Ascending aorta (tissue), 2 donors: Measurements from ENCODE around the gene CNTNAP5. TPM values are rescaled to one million over a fixed set of nuclear protein-coding genes. Genes with fewer than 3 reads are reported as not detected.

ENCODE experiments used
- DNase-seq, 2 donors: peaks; one replicate each; pipeline ENCODE4 v3.0.0-alpha.2; 2019; ENCODE audit warnings: low spot score in 2 of 2
- H3K27ac ChIP-seq, 2 donors: fragments of 200-600 bp; sonication (generic); one replicate each; pipeline ENCODE4 v1.5.1; 2016 to 2017; ENCODE audit warnings: mild to moderate bottlenecking in 1 of 2
- H3K27me3 ChIP-seq: fragments of 200-600 bp; sonication (generic); one replicate; pipeline ENCODE4 v1.5.1; 2017
- H3K36me3 ChIP-seq, 2 donors: fragments of 200-600 bp; sonication (generic); one replicate each; pipeline ENCODE4 v1.5.1; 2016
- H3K4me1 ChIP-seq, 2 donors: fragments of 200-600 bp; sonication (generic); one replicate each; pipeline ENCODE4 v1.5.1; 2016 to 2017; ENCODE audit warnings: mild to moderate bottlenecking in 1 of 2
- H3K4me3 ChIP-seq, 2 donors: fragments of 200-600 bp; sonication (generic); one replicate each; pipeline ENCODE4 v1.5.1; 2016 to 2017; ENCODE audit warnings: mild to moderate bottlenecking in 1 of 2
- H3K9me3 ChIP-seq, 2 donors: fragments of 200-600 bp; sonication (generic); one replicate each; pipeline ENCODE4 v1.5.1; 2016
- intact Hi-C: fragments of 100-400 bp; cut with DNase I; formaldehyde crosslinking; loops from one replicate; pipeline ENCODE4 v1.15.1; 2023
- total RNA-seq: library from RNA; depleted of rRNA; stranded (reverse); fragments of >200 nt; gene quantifications from one replicate; pipeline ENCODE4 v1.1.0, GENCODE V29; 2016
- TF ChIP-seq, protein P1 (sequence below), 3 experiments: fragments of 200-600 bp in 2 of 3; fragments of 450-650 bp in 1 of 3; sonication (generic) in 2 of 3; IDR thresholded peaks; one replicate each; pipeline ENCODE4 v1.5.1; 2016 to 2019; ENCODE audit warnings: antibody characterized with exemption in 3 of 3, mild to moderate bottlenecking in 1 of 3, moderate library complexity in 1 of 3

CNTNAP5 gene
- total RNA-seq, 1 donor from 2014 or later, result not detected

DNA sequence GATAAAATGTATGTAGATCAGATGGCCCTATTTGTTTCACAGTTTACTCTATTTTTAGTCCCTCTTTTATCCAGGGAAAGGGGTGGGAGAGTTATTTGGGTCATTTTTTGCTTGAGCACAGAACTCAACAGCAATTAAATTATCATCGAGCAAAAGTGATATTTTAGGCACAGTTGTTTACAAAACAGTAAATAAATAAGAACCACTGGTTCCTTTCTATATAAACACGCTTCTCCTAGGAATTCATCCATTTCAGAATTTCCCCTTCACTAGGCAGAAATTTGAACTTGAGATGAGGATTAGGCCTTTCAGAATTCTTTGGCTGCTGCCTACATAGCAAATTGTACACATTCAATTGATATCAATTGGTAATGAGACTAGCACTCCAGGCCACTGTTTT lies 812.4 kb downstream of the CNTNAP5 start:
- DNase-seq, result no peak
- Histone ChIP-seq H3K4me1 (no peaks in the 10 kb centered on the region), H3K36me3 (no peaks in the 10 kb centered on the region), H3K4me3 (no peak overlapping the region), H3K27me3 (no peaks in the 10 kb centered on the region), H3K27ac (no peak overlapping the region), H3K9me3 (no peaks in the 10 kb centered on the region)
- intact Hi-C loops, result no loop called here
- TF ChIP-seq, protein P1, sequence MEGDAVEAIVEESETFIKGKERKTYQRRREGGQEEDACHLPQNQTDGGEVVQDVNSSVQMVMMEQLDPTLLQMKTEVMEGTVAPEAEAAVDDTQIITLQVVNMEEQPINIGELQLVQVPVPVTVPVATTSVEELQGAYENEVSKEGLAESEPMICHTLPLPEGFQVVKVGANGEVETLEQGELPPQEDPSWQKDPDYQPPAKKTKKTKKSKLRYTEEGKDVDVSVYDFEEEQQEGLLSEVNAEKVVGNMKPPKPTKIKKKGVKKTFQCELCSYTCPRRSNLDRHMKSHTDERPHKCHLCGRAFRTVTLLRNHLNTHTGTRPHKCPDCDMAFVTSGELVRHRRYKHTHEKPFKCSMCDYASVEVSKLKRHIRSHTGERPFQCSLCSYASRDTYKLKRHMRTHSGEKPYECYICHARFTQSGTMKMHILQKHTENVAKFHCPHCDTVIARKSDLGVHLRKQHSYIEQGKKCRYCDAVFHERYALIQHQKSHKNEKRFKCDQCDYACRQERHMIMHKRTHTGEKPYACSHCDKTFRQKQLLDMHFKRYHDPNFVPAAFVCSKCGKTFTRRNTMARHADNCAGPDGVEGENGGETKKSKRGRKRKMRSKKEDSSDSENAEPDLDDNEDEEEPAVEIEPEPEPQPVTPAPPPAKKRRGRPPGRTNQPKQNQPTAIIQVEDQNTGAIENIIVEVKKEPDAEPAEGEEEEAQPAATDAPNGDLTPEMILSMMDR (IDR thresholded peaks at IDR 0.05), result no peak

DNA sequence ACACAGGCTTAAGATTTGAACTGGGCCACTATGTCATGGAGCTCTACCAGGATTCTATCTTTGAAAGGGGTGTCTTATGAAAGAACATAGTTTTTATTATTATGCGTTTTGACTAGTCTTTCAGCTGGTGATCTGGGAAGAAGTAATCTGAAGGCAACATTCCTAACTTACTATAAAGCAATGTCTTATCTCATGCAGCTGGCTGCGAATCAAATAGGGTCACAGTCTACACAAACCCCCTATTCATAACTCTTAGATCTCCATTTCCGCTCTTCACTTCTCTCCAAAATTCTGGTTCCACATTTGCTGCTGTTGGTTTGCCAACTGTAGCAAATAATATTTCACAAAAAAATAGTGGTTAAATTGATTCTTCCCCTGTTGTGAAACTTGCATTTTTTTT lies 813.3 kb downstream of the CNTNAP5 start:
- TF ChIP-seq, protein P1 (IDR thresholded peaks at IDR 0.05), result no peak
- Histone ChIP-seq H3K27me3 (no peaks in the 10 kb centered on the region), H3K36me3 (no peaks in the 10 kb centered on the region), H3K4me3 (no peak overlapping the region), H3K9me3 (no peaks in the 10 kb centered on the region), H3K27ac (no peak overlapping the region), H3K4me1 (no peaks in the 10 kb centered on the region)
- DNase-seq, result no peak
- intact Hi-C loops, result no loop called here

DNA sequence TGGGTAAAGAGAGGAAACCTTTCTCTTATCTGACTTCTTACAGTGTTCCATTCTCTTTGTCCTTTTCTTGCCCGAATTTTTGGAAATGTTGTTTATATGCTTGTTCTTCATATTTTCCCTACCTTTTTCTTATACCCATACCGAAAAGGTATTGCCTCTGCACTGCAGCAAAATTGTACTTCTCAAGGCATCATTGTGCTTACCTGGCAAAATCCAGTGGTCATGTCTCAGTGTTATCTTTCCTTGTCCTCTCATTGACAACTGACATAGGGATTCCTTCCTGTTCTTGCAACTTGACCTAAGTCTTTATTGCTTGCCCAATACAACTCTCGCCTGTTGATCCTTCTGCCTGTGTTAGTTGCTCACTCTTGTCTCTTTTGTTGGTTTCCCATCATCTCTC lies 842.2 kb downstream of the CNTNAP5 start:
- Histone ChIP-seq H3K27ac (no peak overlapping the region), H3K36me3 (no peaks in the 10 kb centered on the region), H3K27me3 (no peaks in the 10 kb centered on the region), H3K9me3 (no peaks in the 10 kb centered on the region), H3K4me3 (no peak overlapping the region), H3K4me1 (no peaks in the 10 kb centered on the region)
- no peak for DNase-seq
- intact Hi-C loops, result no loop called here
- TF ChIP-seq, protein P1 (IDR thresholded peaks at IDR 0.05), result no peak

DNA sequence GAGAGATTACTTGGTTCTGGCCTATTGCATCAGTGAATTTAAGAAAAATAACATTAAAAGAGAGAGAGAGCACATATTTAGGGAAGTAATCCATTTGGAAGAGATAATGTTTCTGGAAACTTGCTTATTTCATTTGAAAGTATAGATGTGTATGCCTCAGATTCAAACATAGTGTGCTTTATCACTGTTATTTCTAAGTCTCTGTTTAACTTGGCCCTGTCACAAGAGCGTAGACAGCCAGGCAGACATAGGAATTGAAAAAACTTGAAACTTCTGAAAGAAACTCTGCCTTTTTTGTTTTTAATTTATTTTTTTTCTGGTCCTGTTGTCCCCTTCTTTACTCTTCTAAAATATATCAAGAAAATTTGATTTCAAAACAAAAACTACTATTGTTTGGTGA lies 849.1 kb downstream of the CNTNAP5 start:
- intact Hi-C loops, result no loop called here
- Histone ChIP-seq H3K27me3 (no peaks in the 10 kb centered on the region), H3K4me1 (no peaks in the 10 kb centered on the region), H3K27ac (no peak overlapping the region), H3K4me3 (no peak overlapping the region), H3K9me3 (no peaks in the 10 kb centered on the region), H3K36me3 (no peaks in the 10 kb centered on the region)
- no peak for DNase-seq
- TF ChIP-seq, protein P1 (IDR thresholded peaks at IDR 0.05), result no peak

DNA sequence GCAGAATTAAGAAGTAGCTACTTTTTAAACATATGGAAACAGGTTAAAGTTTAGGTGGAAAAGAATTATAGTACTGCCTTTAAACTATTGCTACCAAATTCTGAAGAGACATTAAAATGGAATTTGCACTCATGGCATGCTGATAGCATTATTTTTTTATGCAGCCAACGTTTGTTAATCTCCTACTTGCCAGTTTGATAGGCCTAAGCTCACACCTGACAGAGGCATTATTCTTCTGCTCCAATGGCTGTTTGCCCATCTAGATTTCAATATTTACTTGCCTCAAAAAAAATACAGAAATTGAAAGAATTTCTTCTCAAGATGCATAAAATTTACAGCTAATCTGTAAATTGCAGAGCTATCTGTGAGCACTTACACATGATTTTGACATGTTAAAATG lies 849.6 kb downstream of the CNTNAP5 start:
- TF ChIP-seq, protein P1 (IDR thresholded peaks at IDR 0.05), result no peak
- no peaks in the 10 kb centered on the region for H3K9me3 ChIP-seq
- no peaks in the 10 kb centered on the region for H3K4me1 ChIP-seq
- no peaks in the 10 kb centered on the region for H3K36me3 ChIP-seq
- H3K27ac ChIP-seq, result no peak overlapping the region
- no peaks in the 10 kb centered on the region for H3K27me3 ChIP-seq
- intact Hi-C loops, result no loop called here
- no peak overlapping the region for H3K4me3 ChIP-seq
- no peak for DNase-seq

DNA sequence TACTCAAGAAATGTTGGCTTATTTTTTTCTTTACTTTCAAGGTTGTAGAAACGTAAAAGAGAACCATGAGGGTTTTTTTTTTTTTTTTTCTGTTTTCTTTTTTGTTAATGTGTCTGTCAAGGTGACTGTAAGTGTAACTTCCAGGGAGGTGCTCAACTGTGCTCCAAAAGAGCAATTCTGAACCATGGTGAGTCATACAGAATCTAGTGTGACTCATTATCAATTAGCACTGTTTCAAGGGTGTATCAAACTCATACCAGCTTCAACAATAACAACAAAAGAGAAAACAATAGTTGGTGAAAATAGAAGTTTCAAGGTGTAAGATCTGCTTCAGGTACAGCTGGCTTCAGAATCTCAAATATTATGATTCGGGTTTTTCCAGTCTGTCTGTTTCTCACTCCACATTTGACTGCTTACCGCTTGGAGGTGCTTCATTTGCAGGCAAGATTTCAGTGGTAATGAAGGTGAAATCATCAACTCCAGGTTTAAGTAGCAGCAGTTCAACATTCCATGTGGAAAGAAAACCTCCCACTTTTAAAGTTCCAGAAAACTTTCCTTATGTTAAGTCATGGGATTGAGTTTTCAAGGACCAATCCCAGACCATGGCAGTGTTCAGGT lies 850.6 kb downstream of the CNTNAP5 start:
- no peak for DNase-seq
- TF ChIP-seq, protein P1 (IDR thresholded peaks at IDR 0.05), result no peak
- no peak overlapping the region for H3K27ac ChIP-seq
- no peaks in the 10 kb centered on the region for H3K27me3 ChIP-seq
- no peak overlapping the region for H3K4me3 ChIP-seq
- intact Hi-C loops, result no loop called here
- H3K9me3 ChIP-seq, result no peaks in the 10 kb centered on the region
- no peaks in the 10 kb centered on the region for H3K36me3 ChIP-seq
- H3K4me1 ChIP-seq, result no peaks in the 10 kb centered on the region
